Measurements from ENCODE around the gene GAGE13. TPM values are rescaled to one million over a fixed set of nuclear protein-coding genes. Genes with fewer than 3 reads are reported as not detected.
"Not testable (repeated sequence)": the region's sequence is repeated elsewhere in the genome, so short reads cannot be mapped to it uniquely, and the experiment has no call there.

GAGE13 gene
- total RNA-seq, 1 experiment from 2014 or later, result not detected

DNA sequence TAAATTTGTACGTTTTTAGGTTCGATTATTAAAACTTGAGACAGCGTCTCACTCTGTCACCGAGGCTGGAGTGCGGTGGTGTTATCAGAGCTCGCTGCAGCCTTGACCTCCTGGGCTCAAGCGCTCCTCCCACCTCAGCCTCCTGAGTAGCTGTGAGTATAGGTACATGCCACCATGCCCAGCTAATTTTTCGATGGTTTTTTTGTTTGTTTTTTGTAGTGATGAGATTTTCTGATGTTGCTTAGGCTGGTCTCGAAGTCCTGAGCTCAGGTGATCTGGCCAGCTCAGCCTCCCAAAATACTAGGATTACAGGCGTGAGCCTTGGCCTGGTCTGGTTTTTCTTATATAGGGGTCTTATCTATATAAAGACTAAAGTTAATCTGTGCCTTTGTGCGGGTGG lies 961 bp upstream of the GAGE13 start:
- DNase-seq (ENCODE audit: low spot score), result not testable (repeated sequence)

- not testable (repeated sequence) for DNase-seq (ENCODE audit: low spot score)
Observed at GRCh38 chrX:49331841-49332240, 459 bp downstream of the GAGE13 start.

DNA sequence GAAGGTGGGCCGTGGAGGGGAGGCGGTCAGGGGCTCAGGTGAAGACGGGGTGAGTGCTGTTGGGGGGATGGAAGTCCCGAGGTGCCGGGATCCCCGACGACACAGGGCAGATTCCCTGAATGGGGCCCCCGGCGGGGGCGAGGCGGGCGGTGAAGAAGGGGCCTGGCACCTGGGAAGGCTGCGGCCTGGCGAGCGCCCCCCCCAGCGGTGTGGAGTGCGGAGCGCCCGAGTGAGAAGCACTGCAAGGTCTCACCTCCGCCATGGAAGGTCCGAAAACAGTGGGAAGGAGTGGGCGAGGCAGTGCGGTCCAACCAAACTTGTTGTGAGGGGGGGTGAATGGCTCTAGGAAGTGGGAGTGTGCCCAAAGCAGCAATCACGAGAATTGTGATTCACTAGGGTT lies 10.1 kb downstream of the GAGE13 start:
- not testable (repeated sequence) for DNase-seq (ENCODE audit: low spot score)

DNA sequence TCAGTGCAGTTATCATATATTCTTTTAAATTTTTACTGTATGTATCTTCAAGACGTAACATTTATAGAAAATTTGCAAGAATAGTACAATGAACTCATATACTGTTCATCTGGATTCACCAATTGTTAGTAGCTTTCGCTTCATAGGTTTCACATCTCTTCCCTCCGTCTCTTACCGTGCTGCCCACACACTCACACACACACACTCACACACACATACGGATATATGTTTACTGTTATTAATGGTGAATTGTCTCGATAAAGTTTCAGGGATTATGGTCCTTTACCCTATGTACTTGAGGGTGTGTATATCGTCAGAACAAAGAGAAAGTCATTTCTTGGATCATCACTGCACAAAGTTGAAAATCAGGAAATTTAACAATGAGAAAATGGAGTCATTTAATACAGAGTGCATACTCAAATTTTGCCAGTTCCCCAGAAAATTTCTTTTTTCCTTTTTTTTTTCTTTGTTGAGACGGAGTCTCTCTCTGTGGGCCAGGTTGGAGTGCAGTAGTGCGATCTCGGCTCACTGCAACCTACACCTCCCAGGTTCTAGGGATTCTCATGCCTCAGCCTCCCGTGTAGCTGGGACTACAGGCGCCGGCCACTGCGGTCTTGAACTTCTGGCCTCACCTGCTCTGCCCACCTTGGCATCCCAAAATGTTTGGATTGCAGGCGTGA lies 13.3 kb downstream of the GAGE13 start:
- DNase-seq (ENCODE audit: low spot score), result not testable (repeated sequence)

- DNase-seq (ENCODE audit: low spot score), result not testable (repeated sequence)
Observed at GRCh38 chrX:49345402-49345801, 14.0 kb downstream of the GAGE13 start.

DNA sequence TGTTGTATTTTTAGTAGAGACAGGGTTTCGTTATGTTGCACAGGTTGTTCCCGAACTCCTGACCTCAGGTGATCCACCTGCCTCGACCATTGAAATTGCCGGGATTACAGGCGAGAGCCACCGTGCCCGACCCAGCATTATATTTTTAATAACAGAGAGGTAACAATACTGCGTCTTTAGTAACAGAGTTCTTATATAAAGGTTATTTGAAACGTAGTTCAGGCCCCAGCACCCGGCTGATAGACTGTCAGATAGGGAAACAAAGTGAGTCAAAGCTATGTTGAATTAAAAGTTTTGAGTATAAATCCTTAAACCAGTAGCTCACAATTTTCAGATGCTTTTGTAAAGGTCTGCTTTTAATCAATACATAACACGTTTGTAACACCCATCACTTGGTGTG lies 14.8 kb downstream of the GAGE13 start:
- DNase-seq (ENCODE audit: low spot score), result not testable (repeated sequence)

Other genes with a start within 250 kb of the GAGE13 start
- gene GPKOW, start 207.8 kb upstream of the GAGE13 start, total RNA-seq (2014; rRNA removed; shearing (Covaris generic)), result 18.1 and 24.6 TPM in 2 replicates
- gene MAGIX, start 168.8 kb upstream of the GAGE13 start, total RNA-seq (2014; rRNA removed; shearing (Covaris generic)), result 0.48 and 2.3 TPM in 2 replicates
- 94.5 and 137 TPM in 2 replicates for gene PLP2, start 159.7 kb upstream of the GAGE13 start, total RNA-seq (2014; rRNA removed; shearing (Covaris generic))
- gene PRICKLE3, start 145.2 kb upstream of the GAGE13 start, total RNA-seq (2014; rRNA removed; shearing (Covaris generic)), result 2.5 and 6.8 TPM in 2 replicates
- gene SYP, start 131.4 kb upstream of the GAGE13 start, total RNA-seq (2014; rRNA removed; shearing (Covaris generic)), result 0.19 TPM in 1 of 2 replicates, not detected in the other
- gene CACNA1F, start 98.2 kb upstream of the GAGE13 start, total RNA-seq (2014; rRNA removed; shearing (Covaris generic)), result not detected in 2 replicates
- 9.2 and 11.3 TPM in 2 replicates for gene CCDC22, start 96.1 kb upstream of the GAGE13 start, total RNA-seq (2014; rRNA removed; shearing (Covaris generic))
- gene FOXP3, start 66.9 kb upstream of the GAGE13 start, total RNA-seq (2014; rRNA removed; shearing (Covaris generic)), result not detected in 2 replicates
- 8.2 and 10.5 TPM in 2 replicates for gene PPP1R3F, start 61.8 kb upstream of the GAGE13 start, total RNA-seq (2014; rRNA removed; shearing (Covaris generic))
- not detected in 2 replicates for gene GAGE10, start 27.9 kb upstream of the GAGE13 start, total RNA-seq (2014; rRNA removed; shearing (Covaris generic))
- gene GAGE12J, start 9.5 kb upstream of the GAGE13 start, total RNA-seq (2014; rRNA removed; shearing (Covaris generic)), result not detected in 2 replicates
- 0.90 TPM in 1 of 2 replicates, not detected in the other for gene GAGE12C, start 200.6 kb downstream of the GAGE13 start, total RNA-seq (2014; rRNA removed; shearing (Covaris generic))
- 0.90 TPM in 1 of 2 replicates, not detected in the other for gene GAGE12D, start 210.2 kb downstream of the GAGE13 start, total RNA-seq (2014; rRNA removed; shearing (Covaris generic))
- gene GAGE12E, start 219.7 kb downstream of the GAGE13 start, total RNA-seq (2014; rRNA removed; shearing (Covaris generic)), result not detected in 2 replicates
- 0.35 TPM in 1 of 2 replicates, not detected in the other for gene GAGE12F, start 229.3 kb downstream of the GAGE13 start, total RNA-seq (2014; rRNA removed; shearing (Covaris generic))
- gene GAGE12G, start 238.8 kb downstream of the GAGE13 start, total RNA-seq (2014; rRNA removed; shearing (Covaris generic)), result 0.35 TPM in 1 of 2 replicates, not detected in the other
- not detected in 2 replicates for gene GAGE12H, start 248.4 kb downstream of the GAGE13 start, total RNA-seq (2014; rRNA removed; shearing (Covaris generic))

All from H4 (cell line).